GM23338 (cell line): ENCODE data around the gene ARRB1.

Experiments used
- CREB1 ChIP-seq: fragments of 250-450 bp; sonication (Bioruptor Pico); IDR thresholded peaks from 2 replicates; pipeline ENCODE4 v1.5.0; 2020; ENCODE audit warnings: low read depth, mild to moderate bottlenecking, moderate library complexity
- ETS1 ChIP-seq: IDR thresholded peaks from 2 replicates; pipeline ENCODE4 v1.6.1; 2016; ENCODE audit warnings: antibody characterized with exemption
- EZH2 ChIP-seq: fragments of 200-600 bp; sonication (generic); IDR thresholded peaks from one replicate; pipeline ENCODE4 v1.8.0; 2017; ENCODE audit warnings: antibody characterized with exemption, mild to moderate bottlenecking, low read depth; ENCODE audit not compliant: unreplicated experiment
- EZH2phosphoT487 ChIP-seq: fragments of 200-600 bp; sonication (generic); IDR thresholded peaks from one replicate; pipeline ENCODE4 v1.8.1; 2018; ENCODE audit warnings: antibody characterized with exemption; ENCODE audit not compliant: unreplicated experiment
- JUNB ChIP-seq: IDR thresholded peaks from one replicate; pipeline ENCODE4 v1.6.1; 2016; ENCODE audit warnings: antibody characterized with exemption; ENCODE audit not compliant: unreplicated experiment
- NANOG ChIP-seq: IDR thresholded peaks from 2 replicates; pipeline ENCODE4 v1.6.1; 2016; ENCODE audit warnings: antibody characterized with exemption, borderline replicate concordance
- POLR2AphosphoS5 ChIP-seq: IDR thresholded peaks from 2 replicates; pipeline ENCODE4 v1.6.1; 2016; ENCODE audit warnings: antibody characterized with exemption, low read depth
- REST ChIP-seq: IDR thresholded peaks from one replicate; pipeline ENCODE4 v1.6.1; 2018; ENCODE audit warnings: antibody characterized with exemption; ENCODE audit not compliant: unreplicated experiment
- STAT1 ChIP-seq: IDR thresholded peaks from one replicate; pipeline ENCODE4 v1.6.1; 2016; ENCODE audit warnings: antibody characterized with exemption; ENCODE audit not compliant: unreplicated experiment
- ZNF114 ChIP-seq: fragments of 250-450 bp; sonication (Bioruptor Pico); IDR thresholded peaks from 2 replicates; pipeline ENCODE4 v1.5.0; 2020; ENCODE audit warnings: mild to moderate bottlenecking, moderate library complexity
- ZNF331 ChIP-seq: fragments of 250-450 bp; sonication (Bioruptor Pico); IDR thresholded peaks from 2 replicates; pipeline ENCODE4 v1.5.0; 2020; ENCODE audit warnings: low read depth, mild to moderate bottlenecking, moderate library complexity
- TF ChIP-seq, protein P1 (sequence below), 2 experiments: fragments of 200-600 bp in 1 of 2; sonication (generic) in 1 of 2; conservative IDR thresholded peaks; 2 replicates each; pipeline versions ENCODE4 v1.5.1 to v1.6.1; 2016 to 2017; ENCODE audit warnings: antibody characterized with exemption in 2 of 2, low read depth in 2 of 2, mild to moderate bottlenecking in 2 of 2, moderate library complexity in 1 of 2

- TF ChIP-seq, protein P1, sequence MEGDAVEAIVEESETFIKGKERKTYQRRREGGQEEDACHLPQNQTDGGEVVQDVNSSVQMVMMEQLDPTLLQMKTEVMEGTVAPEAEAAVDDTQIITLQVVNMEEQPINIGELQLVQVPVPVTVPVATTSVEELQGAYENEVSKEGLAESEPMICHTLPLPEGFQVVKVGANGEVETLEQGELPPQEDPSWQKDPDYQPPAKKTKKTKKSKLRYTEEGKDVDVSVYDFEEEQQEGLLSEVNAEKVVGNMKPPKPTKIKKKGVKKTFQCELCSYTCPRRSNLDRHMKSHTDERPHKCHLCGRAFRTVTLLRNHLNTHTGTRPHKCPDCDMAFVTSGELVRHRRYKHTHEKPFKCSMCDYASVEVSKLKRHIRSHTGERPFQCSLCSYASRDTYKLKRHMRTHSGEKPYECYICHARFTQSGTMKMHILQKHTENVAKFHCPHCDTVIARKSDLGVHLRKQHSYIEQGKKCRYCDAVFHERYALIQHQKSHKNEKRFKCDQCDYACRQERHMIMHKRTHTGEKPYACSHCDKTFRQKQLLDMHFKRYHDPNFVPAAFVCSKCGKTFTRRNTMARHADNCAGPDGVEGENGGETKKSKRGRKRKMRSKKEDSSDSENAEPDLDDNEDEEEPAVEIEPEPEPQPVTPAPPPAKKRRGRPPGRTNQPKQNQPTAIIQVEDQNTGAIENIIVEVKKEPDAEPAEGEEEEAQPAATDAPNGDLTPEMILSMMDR (conservative IDR thresholded peaks at IDR 0.05; ENCODE audit: low read depth in 2 of 2) = no peak
- TF ChIP-seq EZH2phosphoT487 (no peak), NANOG (no peak), EZH2 (no peak), REST (no peak), POLR2AphosphoS5 (no peak), CREB1 (CRISPR knock-in tag) (no peak), JUNB (no peak), ETS1 (no peak), STAT1 (no peak), ZNF331 (CRISPR knock-in tag) (no peak), ZNF114 (CRISPR knock-in tag) (no peak)
These were observed 29.4 kb upstream of the ARRB1 start for GRCh38 chr11:75380716-75381420.
